HepG2 (cell line): Measurements from ENCODE around the gene TMBIM1. TPM values are rescaled to one million over a fixed set of nuclear protein-coding genes. Genes with fewer than 3 reads are reported as not detected.

ENCODE experiments used
- BCL6 ChIP-seq: IDR thresholded peaks from 2 replicates; pipeline ENCODE4 v1.6.1; 2016; ENCODE audit warnings: missing genetic modification reagents, missing compliant biosample characterization
- FOXO1 ChIP-seq: sonication (generic); formaldehyde crosslinking; IDR thresholded peaks from 2 replicates; pipeline ENCODE4 v1.4.0; 2020; ENCODE audit warnings: missing genetic modification reagents
- NR2C2 ChIP-seq: sonication (generic); formaldehyde crosslinking; IDR thresholded peaks from 2 replicates; pipeline ENCODE4 v1.4.0; 2020; ENCODE audit warnings: missing genetic modification reagents, mild to moderate bottlenecking, moderate library complexity, borderline replicate concordance
- UBTF ChIP-seq: sonication (generic); formaldehyde crosslinking; IDR thresholded peaks from 2 replicates; pipeline ENCODE4 v1.4.0; 2020; ENCODE audit warnings: mild to moderate bottlenecking, missing genetic modification reagents
- WIZ ChIP-seq: sonication (generic); formaldehyde crosslinking; IDR thresholded peaks from 2 replicates; pipeline ENCODE4 v1.5.1; 2020; ENCODE audit warnings: mild to moderate bottlenecking, missing genetic modification reagents
- ZNF230 ChIP-seq: sonication (generic); formaldehyde crosslinking; IDR thresholded peaks from 2 replicates; pipeline ENCODE4 v1.4.0; 2020; ENCODE audit warnings: mild to moderate bottlenecking, missing genetic modification reagents
- ZNF235 ChIP-seq: sonication (generic); formaldehyde crosslinking; IDR thresholded peaks from 2 replicates; pipeline ENCODE4 v1.8.1; 2023; ENCODE audit warnings: mild to moderate bottlenecking, missing genetic modification reagents, borderline replicate concordance
- ZNF333 ChIP-seq: sonication (generic); formaldehyde crosslinking; IDR thresholded peaks from 2 replicates; pipeline ENCODE4 v1.4.0; 2020; ENCODE audit warnings: mild to moderate bottlenecking, missing genetic modification reagents, borderline replicate concordance
- ZNF441 ChIP-seq: sonication (generic); formaldehyde crosslinking; IDR thresholded peaks from 2 replicates; pipeline ENCODE4 v1.7.0; 2021; ENCODE audit warnings: missing genetic modification reagents, borderline replicate concordance
- ZNF501 ChIP-seq: sonication (generic); formaldehyde crosslinking; IDR thresholded peaks from 2 replicates; pipeline ENCODE4 v1.5.1; 2020; ENCODE audit warnings: mild to moderate bottlenecking, moderate library complexity, missing genetic modification reagents
- ZNF646 ChIP-seq: sonication (generic); formaldehyde crosslinking; IDR thresholded peaks from 2 replicates; pipeline ENCODE4 v1.9.0; 2021; ENCODE audit warnings: mild to moderate bottlenecking, missing genetic modification reagents
- ZNF891 ChIP-seq: sonication (generic); formaldehyde crosslinking; IDR thresholded peaks from 2 replicates; pipeline ENCODE4 v1.5.0; 2020; ENCODE audit warnings: mild to moderate bottlenecking, missing genetic modification reagents
- ZSCAN22 ChIP-seq: sonication (generic); formaldehyde crosslinking; IDR thresholded peaks from 2 replicates; pipeline ENCODE4 v1.4.0; 2020; ENCODE audit warnings: mild to moderate bottlenecking, missing genetic modification reagents
- polyA plus RNA-seq, 8 experiments: library from polyadenylated mRNA; depleted of rRNA in 3 of 8; stranded (reverse) in 7 of 8; unstranded in 1 of 8; fragments of >200 nt; fragmentation: Illumina TruSeq in 4 of 8; extraction: Trizol in 4 of 8; gene quantifications; 2 replicates each; pipeline versions ENCODE4 v1.2.1 to v1.2.3, GENCODE V29; 2011 to 2016; ENCODE audit warnings: low read depth in 4 of 8, missing spikeins in 1 of 8, mixed read lengths in 1 of 8; ENCODE audit not compliant: insufficient read depth in 1 of 8
- total RNA-seq, 5 experiments: library from RNA; depleted of rRNA; stranded (reverse); fragments of >200 nt; fragmentation: Illumina TruSeq; extraction: Trizol; gene quantifications; 2 replicates each; pipeline ENCODE4 v1.2.3, GENCODE V29; 2016; ENCODE audit warnings: low read depth in 1 of 5

TMBIM1 gene
- total and polyA plus RNA-seq, 2 of the 13 experiments (the other 11 are each of a cell fraction or from before 2014, with no cell fraction given) = 127 to 139 TPM

- no peak for TF ChIP-seq ZNF891 (CRISPR knock-in tag)
- TF ChIP-seq NR2C2 (CRISPR knock-in tag) = 0 out of 2 replicates have a peak, but pooled peaks have one; percentile 29
- TF ChIP-seq ZNF333 (CRISPR knock-in tag) = 0 out of 2 replicates have a peak, but pooled peaks have one; percentile 54
- no peak for TF ChIP-seq ZNF646 (CRISPR knock-in tag)
- 0 out of 2 replicates have a peak, but pooled peaks have one; percentile 16 for TF ChIP-seq ZNF501
- 0 out of 2 replicates have a peak, but pooled peaks have one; percentile 40 for TF ChIP-seq WIZ (CRISPR knock-in tag)
- TF ChIP-seq FOXO1 (CRISPR knock-in tag) = no peak
- TF ChIP-seq ZNF441 = 0 out of 2 replicates have a peak, but pooled peaks have one; percentile 26
- TF ChIP-seq ZNF230 = no peak
- TF ChIP-seq UBTF = peak; percentile 30; the same call in 1 of the 2 replicates
- TF ChIP-seq BCL6 (CRISPR knock-in tag) = 0 out of 2 replicates have a peak, but pooled peaks have one; percentile 10
- TF ChIP-seq ZSCAN22 (CRISPR knock-in tag) = peak; percentile 76; the same call in 1 of the 2 replicates
- 0 out of 2 replicates have a peak, but pooled peaks have one; percentile 58 for TF ChIP-seq ZNF235 (CRISPR knock-in tag)
Measured at GRCh38 chr2:218290316-218291261, 1.7 kb downstream of the TMBIM1 start (continued).
